ENCODE results near the gene RBMS3.

RBMS3 gene

DNA sequence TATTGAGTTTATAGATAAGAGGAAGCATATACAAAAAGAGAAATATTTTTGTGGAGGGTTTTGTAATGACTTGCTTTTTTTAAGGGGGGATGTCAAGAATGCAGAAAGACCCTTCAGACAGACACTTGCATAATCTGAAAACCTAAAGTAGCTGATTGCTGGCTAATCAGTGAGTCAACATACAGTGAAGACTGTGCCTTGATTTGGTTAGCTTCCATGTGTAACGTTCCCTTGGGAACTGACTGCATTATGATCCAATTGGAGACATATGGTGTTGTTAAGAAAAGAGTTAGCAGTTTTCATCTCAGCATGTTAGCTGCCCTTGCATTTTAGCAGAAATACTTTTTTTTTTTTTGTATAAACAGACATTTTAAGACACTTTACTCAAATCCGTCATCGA is 483.2 kb downstream of the RBMS3 start:
- in situ Hi-C loops (cut with MboI; ENCODE audit: low sequenced_read_pairs, unreplicated experiment) = no loop called here
- DNase-seq (ENCODE audit: low spot score) = no peak
- no peak for TF ChIP-seq CTCF (IDR thresholded peaks at IDR 0.05; ENCODE audit: borderline replicate concordance, control extremely low read depth, extremely low read depth, insufficient read depth, missing control alignments)

DNA sequence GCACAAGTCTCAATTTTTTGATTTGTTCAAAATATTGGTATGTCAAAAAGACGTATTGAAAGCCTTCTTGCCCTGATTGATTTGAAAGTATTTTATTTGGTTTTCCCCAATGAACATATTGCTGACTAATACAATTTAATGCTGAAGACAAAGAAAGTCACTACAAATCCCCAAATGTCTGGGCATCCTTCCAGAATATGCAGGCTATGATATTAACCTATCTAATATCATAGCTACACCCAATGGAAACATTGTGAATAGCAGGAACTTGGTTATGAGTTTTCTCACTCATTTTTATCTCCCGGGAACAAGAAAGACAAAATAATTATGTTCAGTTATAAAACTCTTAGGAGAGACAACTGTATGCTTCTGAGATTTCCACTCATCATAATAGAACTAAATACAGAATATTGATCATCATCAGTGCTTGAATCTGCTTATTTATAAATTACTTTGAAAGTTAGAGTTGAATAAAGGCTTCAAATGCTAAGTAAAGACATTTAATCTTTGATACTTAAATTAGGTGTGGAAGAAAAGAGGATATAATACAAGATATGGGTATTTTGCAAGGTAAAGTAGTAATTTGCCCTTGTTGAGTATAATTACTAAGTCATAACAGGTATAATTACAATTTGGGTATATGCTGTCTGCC is 483.9 kb downstream of the RBMS3 start:
- no peak for DNase-seq (ENCODE audit: low spot score)
- TF ChIP-seq CTCF (IDR thresholded peaks at IDR 0.05; ENCODE audit: borderline replicate concordance, control extremely low read depth, extremely low read depth, insufficient read depth, missing control alignments) = no peak
- in situ Hi-C loops (cut with MboI; ENCODE audit: low sequenced_read_pairs, unreplicated experiment) = no loop called here

- in situ Hi-C loops (cut with MboI; ENCODE audit: low sequenced_read_pairs, unreplicated experiment) = no loop called here
- no peak for TF ChIP-seq CTCF (IDR thresholded peaks at IDR 0.05; ENCODE audit: borderline replicate concordance, control extremely low read depth, extremely low read depth, insufficient read depth, missing control alignments)
- DNase-seq (ENCODE audit: low spot score) = no peak
Observed at GRCh38 chr3:29771602-29772001, 490.7 kb downstream of the RBMS3 start.

GRCh38 chr3:29772436-29772835 is 491.6 kb downstream of the RBMS3 start:
- in situ Hi-C loops (cut with MboI; ENCODE audit: low sequenced_read_pairs, unreplicated experiment) = no loop called here
- no peak for DNase-seq (ENCODE audit: low spot score)
- no peak for TF ChIP-seq CTCF (IDR thresholded peaks at IDR 0.05; ENCODE audit: borderline replicate concordance, control extremely low read depth, extremely low read depth, insufficient read depth, missing control alignments)

- no peak for DNase-seq (ENCODE audit: low spot score)
- in situ Hi-C loops (cut with MboI; ENCODE audit: low sequenced_read_pairs, unreplicated experiment) = no loop called here
- TF ChIP-seq CTCF (IDR thresholded peaks at IDR 0.05; ENCODE audit: borderline replicate concordance, control extremely low read depth, extremely low read depth, insufficient read depth, missing control alignments) = no peak
Observed at GRCh38 chr3:29773481-29773880, 492.6 kb downstream of the RBMS3 start.

GRCh38 chr3:29775340-29775739 is 494.5 kb downstream of the RBMS3 start:
- no peak for DNase-seq (ENCODE audit: low spot score)
- no peak for TF ChIP-seq CTCF (IDR thresholded peaks at IDR 0.05; ENCODE audit: borderline replicate concordance, control extremely low read depth, extremely low read depth, insufficient read depth, missing control alignments)
- in situ Hi-C loops (cut with MboI; ENCODE audit: low sequenced_read_pairs, unreplicated experiment) = no loop called here
